ENCODE results near the gene MED12L.

- no peak for TF ChIP-seq CTCF (IDR thresholded peaks at IDR 0.05 in 2 of 3, conservative IDR thresholded peaks at IDR 0.05 in 1 of 3; ENCODE audit: borderline replicate concordance in 1 of 3, insufficient read depth in 1 of 3, low read depth in 2 of 3, low read length in 2 of 3)
- no peak for TF ChIP-seq POLR2AphosphoS5 (IDR thresholded peaks at IDR 0.05; ENCODE audit: low read depth, low read length)
- TF ChIP-seq JUND (IDR thresholded peaks at IDR 0.05): no peak
- TF ChIP-seq MAX (IDR thresholded peaks at IDR 0.05): no peak
- no peak for TF ChIP-seq REST (IDR thresholded peaks at IDR 0.05; ENCODE audit: low read depth)
- TF ChIP-seq ELF1 (IDR thresholded peaks at IDR 0.05; ENCODE audit: borderline replicate concordance, low read depth): no peak
Measured at GRCh38 chr3:151209654-151210053, 124.2 kb downstream of the MED12L start.
